HG03108 (cell line): ENCODE measurements around the gene SMAD4.
"Not testable (repeated sequence)": the region's sequence is repeated elsewhere in the genome, so short reads cannot be mapped to it uniquely, and the experiment has no call there.

Source experiments
- ATAC-seq: cut with Tn5 transposase; IDR thresholded peaks from one replicate; pipeline ENCODE4 v1.9.1; 2021; ENCODE audit warnings: moderate library complexity; ENCODE audit not compliant: unreplicated experiment

The SMAD4 gene

DNA sequence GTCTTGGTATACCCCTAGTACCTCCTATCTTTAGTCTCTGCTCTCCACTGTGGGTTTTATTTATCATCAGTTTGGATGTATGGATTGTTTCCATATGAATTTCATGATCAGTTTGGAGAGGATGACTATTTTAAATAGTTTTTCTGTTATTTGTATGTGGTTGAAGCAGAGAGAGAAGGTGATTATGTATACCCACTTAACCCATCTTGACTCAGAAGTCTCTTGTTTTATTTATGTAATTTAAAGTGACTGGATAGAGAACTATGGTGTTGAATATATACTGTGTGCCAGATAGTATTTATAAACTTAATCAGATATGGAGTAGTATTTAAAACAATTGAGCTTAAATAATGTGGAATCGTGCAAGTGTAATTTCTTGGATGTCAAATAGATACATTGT, 39.9 kb downstream of the SMAD4 start:
- no peak for ATAC-seq

DNA sequence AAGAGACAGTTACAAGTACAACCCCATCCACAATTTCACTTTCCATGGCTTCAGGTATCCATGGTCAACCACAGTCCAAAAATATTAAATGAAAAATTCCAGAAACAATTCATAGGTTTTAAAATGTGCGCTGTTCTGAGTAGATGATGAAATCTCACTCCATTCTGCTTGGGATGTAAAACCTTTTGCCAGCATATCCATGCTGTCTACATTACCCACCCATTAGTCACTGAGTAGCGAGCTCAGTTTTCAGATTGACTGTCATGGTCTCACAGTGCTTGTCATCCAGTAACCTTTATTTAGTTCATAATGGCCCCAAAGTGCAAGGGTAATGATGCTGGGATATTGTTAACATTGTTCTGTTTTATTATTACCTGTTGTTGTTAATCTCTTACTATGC, 40.5 kb downstream of the SMAD4 start:
- no peak for ATAC-seq

DNA sequence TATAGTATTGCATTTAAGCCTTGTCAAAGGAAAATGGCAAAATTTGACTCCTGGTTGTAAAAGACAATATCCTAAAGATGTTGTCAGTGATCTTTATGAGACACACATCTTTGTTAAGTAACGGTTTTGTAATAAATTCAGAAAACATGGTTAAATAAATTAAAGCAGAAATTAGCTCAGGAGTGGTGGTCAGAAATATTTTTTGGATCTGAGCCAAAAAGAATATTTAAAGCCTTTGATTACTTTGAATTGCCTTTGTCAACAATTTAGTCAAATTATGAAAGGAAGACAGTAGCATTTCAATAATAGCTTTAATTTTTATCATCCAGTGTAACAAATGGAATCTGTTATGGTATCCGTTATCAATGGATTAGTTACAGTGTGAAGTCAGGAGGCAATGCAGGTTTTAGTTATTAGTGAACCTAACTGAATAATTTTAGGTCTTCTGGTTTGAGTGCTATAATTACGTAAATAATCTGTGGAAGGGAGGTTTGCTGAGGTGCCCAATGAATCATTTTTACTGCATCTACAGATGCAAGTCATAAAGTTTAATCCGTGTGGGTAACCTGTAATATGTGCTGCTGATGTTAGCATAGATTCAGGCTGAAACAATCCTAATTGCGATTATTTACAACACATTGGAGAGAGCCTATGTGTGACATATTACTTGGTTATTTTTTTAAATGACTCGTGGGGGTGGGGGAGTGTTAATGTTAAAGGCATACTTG, 42.7 kb downstream of the SMAD4 start:
- no peak for ATAC-seq

DNA sequence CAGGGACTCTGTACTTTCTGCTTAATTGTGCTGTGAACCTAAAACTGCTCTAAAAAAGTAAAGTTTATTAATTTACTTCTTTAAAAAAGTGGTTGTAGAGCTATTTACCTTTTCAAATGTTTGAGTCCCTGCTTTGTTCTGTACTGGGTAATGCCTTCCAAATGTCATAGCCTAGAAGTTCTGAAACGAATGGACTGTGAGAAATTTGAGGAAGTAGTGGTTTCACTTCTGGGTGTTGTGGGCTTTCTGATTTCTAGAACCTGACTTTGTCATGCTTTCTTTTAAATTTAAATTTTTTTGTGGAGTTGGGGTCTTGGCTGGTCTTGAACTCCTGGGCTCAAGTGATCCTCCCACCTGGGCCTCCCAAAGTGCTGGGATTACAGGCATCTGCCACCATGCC, 44.6 kb downstream of the SMAD4 start:
- ATAC-seq, result peak; percentile 73

DNA sequence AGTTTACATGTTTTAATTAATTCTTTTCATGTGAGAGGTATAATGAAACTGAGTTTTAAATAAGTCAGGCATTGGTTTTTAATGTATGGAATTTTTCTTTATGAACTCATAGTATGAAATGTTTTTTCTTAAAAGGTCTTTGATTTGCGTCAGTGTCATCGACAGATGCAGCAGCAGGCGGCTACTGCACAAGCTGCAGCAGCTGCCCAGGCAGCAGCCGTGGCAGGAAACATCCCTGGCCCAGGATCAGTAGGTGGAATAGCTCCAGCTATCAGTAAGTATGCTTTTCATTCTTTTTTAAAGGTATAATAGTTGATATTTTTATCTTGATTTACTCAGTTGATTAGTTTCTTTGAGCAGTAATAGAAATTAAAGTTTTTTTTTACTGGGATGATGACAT, 46.5 kb downstream of the SMAD4 start:
- ATAC-seq, result no peak

DNA sequence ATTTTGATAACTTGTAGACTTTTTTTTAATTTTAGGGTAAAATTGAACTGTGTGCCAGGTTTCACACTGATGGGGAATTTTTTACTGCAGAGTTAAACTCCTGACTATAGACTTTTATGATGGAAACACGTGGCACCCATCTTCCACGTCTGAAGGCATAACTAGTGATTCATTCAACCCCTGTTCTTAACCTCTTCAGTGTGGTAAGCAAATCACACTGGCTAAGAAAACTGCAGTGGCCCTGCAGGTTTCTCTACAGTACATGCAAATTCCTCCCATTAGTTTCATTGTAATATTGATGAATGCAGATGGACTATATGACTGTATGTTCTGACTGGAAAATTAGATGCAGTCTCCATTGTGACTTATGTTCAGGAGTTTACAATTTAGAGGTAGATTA, 47.2 kb downstream of the SMAD4 start:
- no peak for ATAC-seq

DNA sequence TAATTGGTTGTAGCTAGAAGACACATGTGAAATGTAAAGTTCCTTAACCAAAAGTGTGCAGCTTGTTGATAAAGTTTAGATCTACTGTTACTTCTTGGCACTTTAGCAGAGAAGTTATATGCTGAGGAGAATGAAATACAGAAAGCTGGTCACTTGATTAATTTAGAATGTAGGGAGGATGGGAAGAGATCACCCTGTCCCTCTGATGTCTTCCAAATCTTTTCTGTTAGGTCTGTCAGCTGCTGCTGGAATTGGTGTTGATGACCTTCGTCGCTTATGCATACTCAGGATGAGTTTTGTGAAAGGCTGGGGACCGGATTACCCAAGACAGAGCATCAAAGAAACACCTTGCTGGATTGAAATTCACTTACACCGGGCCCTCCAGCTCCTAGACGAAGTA, 48.0 kb downstream of the SMAD4 start:
- no peak for ATAC-seq

DNA sequence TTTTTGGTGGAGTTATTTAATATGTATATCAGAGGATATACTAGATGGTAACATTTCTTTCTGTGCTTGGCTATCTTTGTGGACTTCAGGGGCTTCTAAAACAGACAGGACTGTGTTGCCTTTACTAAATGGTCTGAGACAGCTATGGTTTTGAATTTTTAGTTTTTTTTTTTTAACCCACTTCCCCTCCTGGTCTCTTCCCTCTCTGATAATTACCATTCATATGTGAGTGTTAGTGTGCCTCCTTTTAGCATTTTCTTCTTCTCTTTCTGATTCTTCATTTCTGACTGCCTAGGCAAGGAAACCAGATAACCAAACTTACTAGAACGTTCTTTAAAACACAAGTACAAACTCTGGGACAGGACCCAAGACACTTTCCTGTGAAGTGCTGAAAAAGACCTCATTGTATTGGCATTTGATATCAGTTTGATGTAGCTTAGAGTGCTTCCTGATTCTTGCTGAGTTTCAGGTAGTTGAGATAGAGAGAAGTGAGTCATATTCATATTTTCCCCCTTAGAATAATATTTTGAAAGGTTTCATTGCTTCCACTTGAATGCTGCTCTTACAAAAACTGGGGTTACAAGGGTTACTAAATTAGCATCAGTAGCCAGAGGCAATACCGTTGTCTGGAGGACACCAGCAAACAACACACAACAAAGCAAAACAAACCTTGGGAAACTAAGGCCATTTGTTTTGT, 52.7 kb downstream of the SMAD4 start:
- ATAC-seq, result peak; percentile 59

DNA sequence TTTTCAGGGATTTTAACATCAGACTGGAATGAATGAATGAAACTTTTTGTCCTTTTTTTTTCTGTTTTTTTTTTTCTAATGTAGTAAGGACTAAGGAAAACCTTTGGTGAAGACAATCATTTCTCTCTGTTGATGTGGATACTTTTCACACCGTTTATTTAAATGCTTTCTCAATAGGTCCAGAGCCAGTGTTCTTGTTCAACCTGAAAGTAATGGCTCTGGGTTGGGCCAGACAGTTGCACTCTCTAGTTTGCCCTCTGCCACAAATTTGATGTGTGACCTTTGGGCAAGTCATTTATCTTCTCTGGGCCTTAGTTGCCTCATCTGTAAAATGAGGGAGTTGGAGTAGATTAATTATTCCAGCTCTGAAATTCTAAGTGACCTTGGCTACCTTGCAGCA, 53.4 kb downstream of the SMAD4 start:
- no peak for ATAC-seq

DNA sequence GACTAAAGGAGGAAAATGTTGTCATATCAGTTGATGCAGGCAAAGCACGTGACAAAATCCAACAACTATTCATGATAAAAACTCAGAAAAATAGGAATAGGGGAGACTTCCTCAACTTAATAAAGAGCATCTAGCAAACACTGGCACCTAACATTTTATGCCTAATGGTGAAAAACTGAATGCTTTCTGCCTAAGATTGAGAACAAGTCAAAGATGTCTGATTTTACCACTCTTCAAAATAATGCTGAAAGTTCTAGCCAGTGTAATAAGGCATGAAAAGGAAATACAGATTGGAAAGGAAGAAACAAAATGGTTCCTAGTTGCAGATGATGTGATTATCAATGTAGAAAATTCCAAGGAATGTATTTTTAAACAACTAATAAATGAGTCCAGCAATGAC, 58.4 kb downstream of the SMAD4 start:
- ATAC-seq, result no peak

DNA sequence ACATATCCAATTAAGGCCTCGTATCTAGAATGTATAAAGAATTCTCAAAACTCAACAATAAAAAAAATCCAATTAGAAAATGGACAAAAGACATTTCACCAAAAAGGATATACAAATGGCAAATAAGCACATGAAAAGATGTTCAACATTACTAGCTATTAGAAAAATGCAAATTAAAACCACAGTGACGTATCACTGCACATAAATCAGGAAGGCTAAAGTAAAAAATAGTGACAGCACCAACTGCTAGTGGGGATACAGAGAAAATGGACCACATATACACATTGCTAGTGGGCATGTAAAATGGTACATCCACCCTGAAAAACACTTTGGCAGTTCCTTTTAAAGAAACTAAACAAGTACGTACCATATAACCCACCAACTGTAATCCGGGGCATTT, 59.7 kb downstream of the SMAD4 start:
- ATAC-seq, result no peak

DNA sequence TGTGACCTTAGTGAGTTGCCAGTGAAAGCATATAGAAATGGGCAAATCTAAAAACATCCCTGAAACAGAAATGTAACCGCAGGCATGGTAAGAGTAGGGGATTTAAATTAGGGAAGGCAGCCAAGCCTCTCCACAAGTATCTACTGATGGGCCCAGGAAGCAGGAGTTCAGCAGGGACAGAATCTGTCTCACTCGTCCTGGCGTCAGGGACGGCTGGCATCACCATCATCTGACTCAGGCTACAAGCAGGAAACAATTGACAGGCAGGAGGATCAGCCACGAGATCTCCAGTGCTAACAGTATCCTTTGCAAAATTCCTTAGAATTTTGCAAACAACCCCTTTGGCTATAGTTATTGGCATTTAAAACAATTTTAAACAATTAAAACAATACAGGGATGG, 61.3 kb downstream of the SMAD4 start:
- ATAC-seq, result no peak

DNA sequence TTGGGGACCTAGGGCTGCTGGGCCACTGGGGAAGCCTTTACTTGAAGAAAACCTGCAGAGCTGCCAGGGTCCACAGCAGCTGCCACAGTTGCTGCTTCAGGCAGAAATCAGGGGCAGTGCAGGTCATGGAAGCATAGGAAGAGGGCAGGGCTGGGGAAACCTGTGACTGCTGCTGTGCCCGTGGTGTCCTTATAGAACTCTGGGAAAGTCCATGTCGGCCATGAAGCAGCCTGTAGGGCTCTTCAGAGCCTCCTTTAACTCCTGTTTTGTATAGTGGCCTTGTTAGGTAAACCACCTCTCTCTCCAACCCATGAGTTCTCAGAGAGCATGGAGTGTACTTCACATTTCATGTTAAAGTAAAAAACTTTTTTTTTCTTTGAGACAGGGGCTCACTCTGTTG, 62.1 kb downstream of the SMAD4 start:
- no peak for ATAC-seq

DNA sequence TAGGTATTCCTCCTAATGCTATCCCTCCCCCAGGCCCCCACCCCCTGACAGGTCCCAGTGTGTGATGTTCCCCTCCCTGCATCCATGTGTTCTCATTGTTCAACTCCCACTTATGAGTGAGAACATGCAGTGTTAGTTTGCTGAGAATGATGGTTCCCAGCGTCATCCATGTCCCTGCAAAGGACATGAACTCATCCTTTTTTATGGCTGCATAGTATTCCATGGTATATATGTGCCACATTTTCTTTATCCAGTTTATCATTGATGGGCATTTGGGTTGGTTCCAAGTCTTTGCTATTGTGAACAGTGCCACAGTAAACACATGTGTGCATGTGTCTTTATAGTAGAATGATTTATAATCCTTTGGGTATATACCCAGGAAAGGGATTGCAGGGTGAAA, 63.0 kb downstream of the SMAD4 start:
- not testable (repeated sequence) for ATAC-seq

DNA sequence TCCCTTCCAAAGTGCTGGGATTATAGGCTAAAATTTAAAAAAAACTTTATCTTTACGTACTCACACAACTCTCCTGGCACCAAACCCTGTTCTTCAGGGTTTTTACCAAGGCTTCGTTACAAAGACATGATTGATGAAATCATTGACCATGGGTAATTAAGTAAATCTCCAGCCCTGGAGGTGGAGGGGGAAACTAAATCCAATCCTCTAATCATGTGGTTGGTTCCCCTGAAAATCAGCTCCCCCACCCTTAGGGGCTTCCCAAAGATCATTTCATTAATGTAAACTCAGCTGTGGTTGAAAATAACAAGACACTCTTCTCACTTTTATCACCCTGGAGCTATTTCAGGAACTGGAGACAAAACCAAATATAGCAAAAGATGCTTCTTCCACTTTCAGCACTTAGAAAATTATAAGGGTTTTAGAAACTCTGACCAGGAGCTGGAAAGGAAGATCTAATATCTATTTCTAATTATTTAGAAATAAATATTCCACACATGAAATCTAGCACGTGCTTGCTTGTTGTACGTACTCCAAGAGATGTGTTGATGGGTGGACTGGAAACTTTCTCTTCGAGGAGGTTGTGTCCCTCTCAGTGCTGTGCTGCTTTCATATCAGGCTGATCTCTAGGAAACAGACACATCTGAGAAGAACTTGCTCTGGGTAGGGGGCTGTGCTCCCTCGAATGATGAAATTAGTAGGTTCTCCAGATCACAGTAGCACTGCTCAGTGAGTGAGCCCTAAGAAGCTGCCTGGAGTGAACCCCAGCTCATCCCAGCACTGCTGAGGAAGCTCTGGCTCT, 67.2 kb downstream of the SMAD4 start:
- ATAC-seq, result no peak

DNA sequence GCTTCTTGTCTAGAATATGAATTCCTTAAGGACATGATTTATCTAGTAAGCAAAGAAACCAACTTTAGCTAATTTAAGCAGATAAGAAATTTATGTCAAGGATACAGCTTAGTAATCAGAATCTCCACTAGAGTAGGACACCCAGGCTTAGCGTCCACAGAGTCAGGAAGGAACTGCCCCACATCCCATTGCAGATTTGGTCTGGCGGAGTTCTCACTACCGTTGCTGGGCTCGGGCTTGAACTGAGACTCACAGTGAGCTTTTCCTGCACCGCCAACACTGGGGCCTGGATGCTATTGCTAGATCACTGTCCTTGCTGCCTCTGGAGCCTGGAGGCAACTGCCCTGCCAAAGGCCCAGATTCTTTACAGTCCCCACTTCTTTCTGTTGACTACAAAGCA, 68.1 kb downstream of the SMAD4 start:
- no peak for ATAC-seq

DNA sequence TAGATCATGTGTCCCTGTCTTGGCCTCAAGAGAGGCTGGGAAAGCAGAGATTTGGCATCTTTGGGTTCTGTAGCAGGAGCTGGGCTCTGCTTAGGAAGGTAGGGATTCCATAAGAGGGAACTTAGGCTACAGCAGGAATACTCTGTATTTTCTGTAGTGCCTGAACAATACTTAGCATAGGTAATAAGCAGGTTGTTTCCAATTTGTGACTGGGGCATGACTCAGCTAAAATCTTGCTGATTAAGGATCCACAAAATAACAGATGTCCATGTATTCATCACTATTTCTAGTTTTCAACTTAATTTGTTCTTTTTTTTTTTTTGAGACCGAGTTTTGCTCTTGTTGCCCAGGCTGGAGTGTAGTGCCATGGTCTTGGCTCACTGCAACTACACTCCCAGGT, 68.5 kb downstream of the SMAD4 start:
- no peak for ATAC-seq

DNA sequence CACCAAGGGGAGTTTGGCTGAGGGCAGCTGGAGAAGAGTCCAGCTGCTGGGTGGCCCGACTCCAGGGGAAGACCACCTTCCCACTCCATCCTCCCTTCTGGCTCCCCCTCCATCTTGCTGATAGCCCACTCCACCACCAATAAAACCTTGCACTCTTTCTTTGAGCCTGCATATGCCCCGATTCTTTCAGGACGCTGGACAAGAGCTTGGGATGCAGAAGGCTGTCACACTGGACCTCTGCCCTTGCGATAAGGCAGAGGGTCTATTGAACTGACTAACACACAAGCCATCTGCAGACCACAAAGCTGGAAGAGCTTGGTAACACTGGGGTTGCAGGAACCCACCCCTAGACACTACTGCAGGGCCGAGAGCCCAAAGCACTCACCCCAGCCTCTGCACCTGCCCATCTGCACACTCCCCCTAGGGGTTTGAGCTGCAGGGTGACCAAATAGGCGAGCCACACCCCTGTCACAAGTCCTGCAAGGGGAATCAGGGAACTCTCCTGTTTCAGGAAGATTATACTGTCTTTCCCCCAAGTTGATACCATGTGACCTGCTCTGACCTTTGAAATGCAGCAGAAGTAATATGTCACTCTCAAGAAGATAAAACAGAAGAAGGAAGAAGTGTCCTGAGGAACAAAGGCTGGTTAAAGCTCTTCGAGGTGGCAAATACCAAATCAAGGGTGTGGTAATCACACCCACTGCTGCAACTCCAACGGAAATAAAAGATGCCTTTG, 70.5 kb downstream of the SMAD4 start:
- no peak for ATAC-seq

DNA sequence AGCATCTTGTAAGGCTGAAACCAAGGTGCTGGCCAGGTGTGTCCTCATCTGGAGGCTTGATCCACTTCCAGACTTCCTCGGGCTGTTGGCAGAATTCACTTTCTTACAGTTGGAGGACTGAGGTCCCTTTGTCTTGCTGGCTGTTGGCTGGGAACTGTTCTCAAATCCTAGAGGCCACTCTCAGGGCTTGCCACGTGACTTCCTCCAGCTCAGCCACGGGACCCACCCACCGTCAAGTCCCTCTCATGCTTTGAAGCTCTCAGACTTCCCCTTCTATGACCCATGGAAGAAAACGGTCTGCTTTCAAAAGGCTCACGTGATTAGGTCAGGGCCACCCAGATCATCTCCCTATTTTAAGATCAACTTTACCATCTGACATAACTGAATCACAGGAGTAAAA, 77.1 kb downstream of the SMAD4 start:
- no peak for ATAC-seq

DNA sequence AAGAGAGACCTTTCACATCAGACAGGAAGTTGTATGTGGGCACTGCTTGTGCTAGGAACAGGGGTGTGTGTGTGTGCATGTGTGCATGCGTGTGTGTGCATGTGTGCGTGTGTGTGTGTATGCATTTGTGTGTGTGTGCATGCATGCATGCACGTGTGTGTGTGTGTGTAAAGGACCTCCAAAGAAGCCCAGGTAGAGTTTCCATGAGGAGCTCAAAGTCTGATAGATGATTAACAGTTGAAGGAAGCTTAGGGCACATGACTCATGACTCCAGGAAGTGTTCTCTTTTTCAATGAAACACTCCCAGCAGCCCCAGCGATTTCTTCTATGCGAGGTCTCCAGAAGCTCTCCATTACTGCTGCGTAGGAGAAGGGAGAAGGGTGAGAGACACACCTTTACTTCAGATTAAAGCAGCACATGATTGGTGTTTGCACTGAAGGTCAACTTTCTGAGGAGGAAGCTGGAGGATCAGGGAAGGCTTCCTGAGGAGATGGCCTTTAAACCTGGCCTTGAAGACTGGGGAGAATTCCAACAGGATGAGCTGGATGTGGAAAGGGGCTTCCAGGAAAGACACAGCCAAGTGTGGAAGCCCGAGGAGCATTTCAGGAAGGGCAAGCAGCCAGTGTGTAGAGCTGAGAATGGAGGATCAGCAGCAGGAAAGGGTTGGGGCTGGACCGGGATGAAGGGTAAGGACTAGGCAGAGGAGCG, 77.7 kb downstream of the SMAD4 start:
- no peak for ATAC-seq

DNA sequence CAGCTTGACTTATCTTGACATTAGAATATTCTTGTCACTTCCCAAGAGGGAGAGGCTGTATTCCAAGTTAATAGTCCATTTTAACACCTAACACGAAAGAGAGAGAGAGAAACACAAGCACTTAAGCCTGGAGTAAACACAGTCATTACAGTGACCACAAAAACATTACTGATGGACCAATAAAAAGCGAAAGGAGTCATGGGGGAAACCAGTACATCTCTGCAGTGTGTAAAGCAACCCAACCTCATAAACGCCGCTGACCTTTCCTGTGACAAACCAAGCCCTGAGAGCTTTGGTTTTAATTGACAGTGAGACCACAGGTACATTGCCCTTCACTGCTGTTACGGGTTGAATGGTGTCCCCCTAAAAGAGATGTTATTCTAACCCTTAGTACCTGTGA, 78.3 kb downstream of the SMAD4 start:
- ATAC-seq, result no peak
